Measurements from ENCODE around the gene NUP58.
A peak's percentile ranks its signal among the peaks of the same experiment; 100 is the strongest.
"Not testable (repeated sequence)": the region's sequence is repeated elsewhere in the genome, so short reads cannot be mapped to it uniquely, and the experiment has no call there.

NUP58 gene

DNA sequence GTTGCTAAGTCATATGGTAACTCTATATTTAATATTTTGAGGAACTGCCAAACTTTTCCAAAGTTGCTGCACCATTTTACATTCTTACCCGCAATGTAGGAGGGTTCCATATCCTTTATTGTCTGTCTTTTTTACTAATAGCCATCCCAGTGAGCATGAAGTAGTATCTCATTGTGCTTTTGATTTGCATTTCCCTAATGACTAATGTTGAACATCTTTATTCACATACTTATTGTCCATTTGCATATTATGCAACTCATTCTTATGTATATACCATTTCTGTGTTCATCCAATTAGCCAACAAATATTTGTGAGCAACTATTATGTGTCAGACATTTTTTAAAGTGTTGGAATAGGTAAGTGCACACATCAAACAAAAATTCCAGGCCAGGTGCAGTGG is 50.0 kb downstream of the NUP58 start:
- no peak for ATAC-seq
- H3K27me3 Mint-ChIP-seq = no peaks in the 10 kb centered on the region
- no peak overlapping the region for H3K4me3 Mint-ChIP-seq
- H3K4me1 Mint-ChIP-seq = no peaks in the 10 kb centered on the region
- no peak overlapping the region for H3K27ac Mint-ChIP-seq
- DNase-seq = no peak
- no peaks in the 10 kb centered on the region for H3K9me3 Mint-ChIP-seq

DNA sequence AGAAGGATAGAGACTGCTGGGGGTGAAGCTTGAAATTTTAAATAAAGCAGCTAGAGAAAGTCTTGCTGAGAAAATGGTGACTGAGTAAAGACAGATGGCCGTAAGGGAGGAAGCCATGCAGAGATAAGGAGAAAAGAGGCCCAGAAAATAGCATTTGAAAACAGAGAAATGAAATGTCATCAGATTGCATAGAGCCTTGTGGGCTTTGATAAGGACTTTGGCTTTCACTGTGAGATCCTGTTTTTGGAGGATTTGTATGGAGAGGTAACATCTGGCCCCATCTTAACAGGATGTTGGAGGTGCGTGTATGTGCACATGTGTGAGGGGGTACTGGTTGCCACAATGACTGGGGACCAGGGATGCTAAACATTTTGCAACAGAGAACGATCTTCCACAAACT is 50.8 kb downstream of the NUP58 start:
- no peak for DNase-seq
- Mint-ChIP-seq H3K27me3 (no peaks in the 10 kb centered on the region), H3K4me1 (no peaks in the 10 kb centered on the region), H3K9me3 (no peaks in the 10 kb centered on the region), H3K4me3 (no peak overlapping the region), H3K27ac (no peak overlapping the region)
- ATAC-seq = no peak

GRCh38 chr13:25352806-25353205 is 51.4 kb downstream of the NUP58 start:
- Mint-ChIP-seq H3K4me3 (no peak overlapping the region), H3K4me1 (no peaks in the 10 kb centered on the region), H3K27ac (no peak overlapping the region), H3K27me3 (peaks cover 2% of the 10 kb centered on the region), H3K9me3 (no peaks in the 10 kb centered on the region)
- DNase-seq = no peak
- no peak for ATAC-seq

- H3K4me1 Mint-ChIP-seq = no peaks in the 10 kb centered on the region
- peaks cover 7% of the 10 kb centered on the region for H3K27me3 Mint-ChIP-seq
- no peak for ATAC-seq
- H3K4me3 Mint-ChIP-seq = no peak overlapping the region
- no peak for DNase-seq
- H3K27ac Mint-ChIP-seq = peak overlapping the region in 1 of 2 donors; percentile 1
- H3K9me3 Mint-ChIP-seq = no peaks in the 10 kb centered on the region
Measured at GRCh38 chr13:25353344-25353743, 51.9 kb downstream of the NUP58 start.

DNA sequence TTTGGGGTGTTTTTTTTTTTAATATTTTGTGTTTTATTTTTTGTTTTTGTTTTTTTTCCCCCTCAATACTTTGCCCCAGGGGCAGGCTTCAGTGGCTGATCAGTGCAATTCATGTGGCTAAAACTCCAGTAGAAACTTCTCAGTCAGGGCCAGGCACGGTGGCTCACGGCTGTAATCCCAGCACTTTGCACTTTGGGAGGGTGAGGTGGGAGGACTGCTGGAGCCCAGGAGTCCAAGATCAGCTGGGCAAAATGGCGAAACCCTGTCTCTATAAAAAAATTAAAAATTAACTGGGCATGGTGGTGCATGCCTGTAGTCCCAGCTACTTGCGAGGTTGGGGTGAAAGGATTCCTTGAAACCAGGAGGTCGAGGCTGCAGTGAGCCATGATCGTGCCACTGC is 53.0 kb downstream of the NUP58 start:
- no peak overlapping the region for H3K27ac Mint-ChIP-seq

DNA sequence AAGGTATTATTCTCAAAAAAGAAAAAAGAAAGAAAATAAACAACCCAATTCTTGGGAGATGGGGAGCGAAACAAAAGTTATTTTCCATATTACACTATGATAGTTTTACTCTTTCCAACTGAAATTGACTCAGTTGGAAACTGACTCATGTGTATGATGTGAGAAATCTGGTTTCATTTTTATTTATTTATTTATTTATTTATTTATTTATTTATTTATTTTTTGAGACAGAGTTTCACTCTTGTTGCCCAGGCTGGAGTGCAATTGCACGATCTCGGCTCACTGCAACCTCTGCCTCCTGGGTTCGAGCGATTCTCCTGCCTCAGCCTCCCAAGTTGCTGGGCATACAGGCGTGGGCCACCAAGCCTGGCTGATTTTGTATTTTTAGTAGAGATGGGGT is 59.0 kb downstream of the NUP58 start:
- H3K9me3 Mint-ChIP-seq, H3K4me1 Mint-ChIP-seq, ATAC-seq: not testable (repeated sequence)

More for the DNA sequence above, 53.0 kb downstream of the NUP58 start:
- no peaks in the 10 kb centered on the region for H3K4me1 Mint-ChIP-seq
- peaks cover 11% of the 10 kb centered on the region for H3K27me3 Mint-ChIP-seq
- no peaks in the 10 kb centered on the region for H3K9me3 Mint-ChIP-seq
- DNase-seq = no peak
- no peak for ATAC-seq
- H3K4me3 Mint-ChIP-seq = no peak overlapping the region

DNA sequence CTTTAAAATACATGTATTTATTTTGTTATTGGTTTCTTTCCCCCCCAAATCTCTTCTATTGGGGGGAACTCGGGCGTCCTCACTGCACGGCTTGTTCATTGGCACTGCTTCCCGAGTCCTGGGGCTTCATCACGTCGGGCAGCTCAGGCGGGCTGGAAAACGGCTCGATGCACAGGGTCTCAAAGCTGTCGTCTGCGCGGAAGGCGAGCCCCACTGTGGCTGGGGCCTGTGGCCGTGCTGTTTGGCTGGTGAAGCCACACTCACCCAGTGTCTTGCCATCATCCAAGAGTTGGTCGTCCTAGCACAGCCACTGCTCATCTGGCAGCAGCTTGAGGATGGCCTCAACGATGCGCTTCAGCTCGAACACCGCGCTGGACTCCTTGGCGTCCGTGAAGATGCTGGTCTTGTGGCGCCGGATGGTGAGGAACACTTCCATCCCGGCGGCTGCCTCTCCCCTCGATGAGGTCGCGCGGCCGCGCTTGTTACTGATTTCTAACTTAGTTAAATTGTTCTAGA is 64.4 kb downstream of the NUP58 start:
- DNase-seq = no peak
- H3K27me3 Mint-ChIP-seq = peaks cover 34% of the 10 kb centered on the region
- H3K4me3 Mint-ChIP-seq = no peak overlapping the region
- H3K4me1 Mint-ChIP-seq = no peaks in the 10 kb centered on the region
- no peak overlapping the region for H3K27ac Mint-ChIP-seq
- no peaks in the 10 kb centered on the region for H3K9me3 Mint-ChIP-seq
- no peak for ATAC-seq

More for the DNA sequence above, 59.0 kb downstream of the NUP58 start:
- not testable (repeated sequence) for DNase-seq, H3K4me3 Mint-ChIP-seq, H3K27ac Mint-ChIP-seq
- H3K27me3 Mint-ChIP-seq = peaks cover 11% of the 10 kb centered on the region

GRCh38 chr13:25371158-25371874 is 69.9 kb downstream of the NUP58 start:
- Mint-ChIP-seq H3K9me3 (no peaks in the 10 kb centered on the region), H3K4me1 (peaks cover 5% of the 10 kb centered on the region), H3K4me3 (peak overlapping the region; percentile 67 to 73), H3K27ac (no peak overlapping the region), H3K27me3 (peaks cover 85% of the 10 kb centered on the region)
- DNase-seq (no peak), ATAC-seq (no peak)

DNA sequence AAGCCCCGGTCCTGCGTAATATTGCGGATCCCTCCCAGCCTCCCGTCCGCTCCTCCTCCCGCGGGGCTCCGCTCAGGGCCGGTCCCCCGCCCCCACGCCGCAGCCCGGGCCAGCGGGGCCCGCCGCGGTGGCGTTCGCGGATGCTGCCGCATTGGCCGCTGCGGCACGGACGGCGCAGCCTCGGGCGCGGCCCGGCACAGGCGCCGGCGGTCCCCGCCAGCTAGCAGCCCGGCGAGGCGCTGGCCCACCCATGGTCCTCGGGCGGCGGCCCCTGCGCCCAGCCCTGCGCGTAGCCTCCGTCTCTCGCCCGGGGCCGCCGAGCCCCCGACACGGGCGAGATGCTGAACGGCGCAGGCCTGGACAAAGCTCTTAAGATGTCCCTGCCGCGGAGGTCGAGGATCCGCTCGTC is 70.5 kb downstream of the NUP58 start, which contains the start of gene ATP8A2:
ATP8A2 (plus strand) TSS at position 100 of the 409 bp plus-strand sequence; CDS start at position 339, 239 bp downstream.
- no peak for DNase-seq
- Mint-ChIP-seq H3K9me3 (no peaks in the 10 kb centered on the region), H3K4me1 (peaks cover 5% of the 10 kb centered on the region), H3K4me3 (peak within 1 kb of the TSS; percentile 67 to 73), H3K27me3 (peaks cover 82% of the 10 kb centered on the region), H3K27ac (no peak within 1 kb of the TSS)
- ATAC-seq = peak; percentile 53

GRCh38 chr13:25372284-25373081 is 71.1 kb downstream of the NUP58 start:
- ATAC-seq (peak; percentile 46), DNase-seq (no peak)
- Mint-ChIP-seq H3K4me3 (peak overlapping the region; percentile 38 to 60), H3K27ac (no peak overlapping the region), H3K27me3 (peaks cover 81% of the 10 kb centered on the region), H3K9me3 (no peaks in the 10 kb centered on the region), H3K4me1 (peaks cover 5% of the 10 kb centered on the region)

GRCh38 chr13:25375727-25376358 is 74.4 kb downstream of the NUP58 start:
- no peak overlapping the region for H3K4me3 Mint-ChIP-seq
- peaks cover 70% of the 10 kb centered on the region for H3K27me3 Mint-ChIP-seq
- no peak overlapping the region for H3K27ac Mint-ChIP-seq
- H3K9me3 Mint-ChIP-seq = no peaks in the 10 kb centered on the region
- DNase-seq (peak; percentile 30 to 39), ATAC-seq (peak; percentile 41)
- peaks cover 5% of the 10 kb centered on the region for H3K4me1 Mint-ChIP-seq

GRCh38 chr13:25377244-25377962 is 76.0 kb downstream of the NUP58 start:
- Mint-ChIP-seq H3K9me3 (no peaks in the 10 kb centered on the region), H3K27me3 (peaks cover 72% of the 10 kb centered on the region), H3K4me3 (no peak overlapping the region), H3K27ac (no peak overlapping the region), H3K4me1 (peaks cover 5% of the 10 kb centered on the region)
- no peak for ATAC-seq
- DNase-seq = no peak

DNA sequence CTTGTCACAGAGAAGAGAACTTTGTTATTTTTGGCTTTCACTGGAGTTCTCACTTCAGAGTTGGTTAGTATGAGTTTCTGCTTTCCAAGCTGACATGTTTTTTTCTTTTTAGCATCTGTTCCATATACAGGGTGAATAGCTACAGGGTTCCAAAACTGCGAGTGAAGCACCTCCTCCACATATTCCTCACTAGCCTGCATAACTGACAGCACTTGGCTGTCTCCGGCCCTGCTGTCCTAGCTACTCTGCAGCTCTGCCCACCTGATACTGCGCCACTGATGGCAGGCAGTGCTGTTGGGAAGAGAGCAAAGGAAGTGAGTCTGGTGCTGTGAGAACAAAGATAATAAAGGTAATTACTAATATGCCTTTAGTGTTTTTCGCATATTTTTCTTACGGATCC is 77.1 kb downstream of the NUP58 start:
- no peak for ATAC-seq
- Mint-ChIP-seq H3K4me1 (peaks cover 5% of the 10 kb centered on the region), H3K27ac (no peak overlapping the region), H3K27me3 (peaks cover 71% of the 10 kb centered on the region), H3K4me3 (no peak overlapping the region), H3K9me3 (no peaks in the 10 kb centered on the region)
- no peak for DNase-seq

- H3K9me3 Mint-ChIP-seq = no peaks in the 10 kb centered on the region
Measured at GRCh38 chr13:25379011-25379410, 77.6 kb downstream of the NUP58 start.

GRCh38 chr13:25380082-25380481 is 78.7 kb downstream of the NUP58 start:
- DNase-seq = no peak
- Mint-ChIP-seq H3K4me3 (no peak overlapping the region), H3K4me1 (peaks cover 5% of the 10 kb centered on the region), H3K9me3 (no peaks in the 10 kb centered on the region), H3K27me3 (peaks cover 71% of the 10 kb centered on the region), H3K27ac (peak overlapping the region in 1 of 2 donors; percentile 15)
- ATAC-seq = no peak

More at GRCh38 chr13:25379011-25379410, 77.6 kb downstream of the NUP58 start:
- Mint-ChIP-seq H3K4me3 (no peak overlapping the region), H3K4me1 (peaks cover 5% of the 10 kb centered on the region), H3K27me3 (peaks cover 71% of the 10 kb centered on the region), H3K27ac (no peak overlapping the region)
- ATAC-seq = no peak
- DNase-seq = no peak
